ENCODE measurements around the gene SCLY. TPM values are rescaled to one million over a fixed set of nuclear protein-coding genes. Genes with fewer than 3 reads are reported as not detected.

Gene SCLY
- total RNA-seq, 4 donors from 2014 or later, result 8.5 to 16.0 (median 11.2) TPM

DNA sequence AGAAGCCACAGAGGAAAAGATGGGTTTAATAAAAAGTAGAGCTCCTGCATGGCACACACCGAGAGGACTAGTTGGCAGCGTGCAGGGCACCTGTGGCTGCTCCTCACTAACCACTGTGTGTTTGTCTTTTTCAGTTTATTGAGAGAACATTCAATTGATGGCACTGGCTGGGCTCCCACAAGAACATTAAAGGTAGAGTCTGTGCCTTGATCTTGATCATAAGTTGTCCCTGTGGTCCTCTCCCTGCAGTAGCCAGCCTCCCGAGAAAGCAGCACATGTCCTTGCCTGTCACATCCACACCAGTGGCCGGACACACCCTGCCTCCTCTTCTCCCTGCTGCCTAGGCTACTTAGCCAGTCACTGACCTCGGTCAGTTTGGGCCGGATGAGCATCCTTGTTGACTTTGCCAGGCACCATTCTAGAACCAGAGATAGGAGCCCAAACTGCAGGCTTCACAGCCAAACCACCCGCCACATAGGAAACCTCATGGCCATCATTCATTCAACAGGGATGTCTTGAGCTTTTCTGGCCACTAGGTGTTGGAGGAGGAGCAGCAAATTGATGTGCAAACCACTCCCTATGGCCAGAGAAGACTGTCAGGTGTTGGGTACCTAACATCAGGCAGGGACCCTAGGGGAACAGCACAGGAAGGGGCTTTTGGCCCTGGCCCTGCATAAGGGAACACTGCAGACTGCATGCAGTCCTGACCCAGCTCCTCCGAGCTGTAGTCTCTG lies 30.2 kb upstream of the SCLY start:
- TF ChIP-seq, protein P1, sequence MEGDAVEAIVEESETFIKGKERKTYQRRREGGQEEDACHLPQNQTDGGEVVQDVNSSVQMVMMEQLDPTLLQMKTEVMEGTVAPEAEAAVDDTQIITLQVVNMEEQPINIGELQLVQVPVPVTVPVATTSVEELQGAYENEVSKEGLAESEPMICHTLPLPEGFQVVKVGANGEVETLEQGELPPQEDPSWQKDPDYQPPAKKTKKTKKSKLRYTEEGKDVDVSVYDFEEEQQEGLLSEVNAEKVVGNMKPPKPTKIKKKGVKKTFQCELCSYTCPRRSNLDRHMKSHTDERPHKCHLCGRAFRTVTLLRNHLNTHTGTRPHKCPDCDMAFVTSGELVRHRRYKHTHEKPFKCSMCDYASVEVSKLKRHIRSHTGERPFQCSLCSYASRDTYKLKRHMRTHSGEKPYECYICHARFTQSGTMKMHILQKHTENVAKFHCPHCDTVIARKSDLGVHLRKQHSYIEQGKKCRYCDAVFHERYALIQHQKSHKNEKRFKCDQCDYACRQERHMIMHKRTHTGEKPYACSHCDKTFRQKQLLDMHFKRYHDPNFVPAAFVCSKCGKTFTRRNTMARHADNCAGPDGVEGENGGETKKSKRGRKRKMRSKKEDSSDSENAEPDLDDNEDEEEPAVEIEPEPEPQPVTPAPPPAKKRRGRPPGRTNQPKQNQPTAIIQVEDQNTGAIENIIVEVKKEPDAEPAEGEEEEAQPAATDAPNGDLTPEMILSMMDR (IDR thresholded peaks at IDR 0.05; ENCODE audit: low read depth), result no peak

GRCh38 chr2:238031751-238032150 lies 29.1 kb upstream of the SCLY start:
- TF ChIP-seq, protein P1 (IDR thresholded peaks at IDR 0.05; ENCODE audit: low read depth), result no peak

GRCh38 chr2:238032755-238033337 lies 28.0 kb upstream of the SCLY start:
- TF ChIP-seq, protein P1 (IDR thresholded peaks at IDR 0.05; ENCODE audit: low read depth), result no peak

GRCh38 chr2:238038203-238038602 lies 22.6 kb upstream of the SCLY start:
- TF ChIP-seq, protein P1 (IDR thresholded peaks at IDR 0.05; ENCODE audit: low read depth), result no peak

- TF ChIP-seq, protein P1 (IDR thresholded peaks at IDR 0.05; ENCODE audit: low read depth), result no peak
Measured at GRCh38 chr2:238039151-238039550, 21.6 kb upstream of the SCLY start.

- TF ChIP-seq, protein P1 (IDR thresholded peaks at IDR 0.05; ENCODE audit: low read depth), result no peak
Measured at GRCh38 chr2:238039985-238040384, 20.8 kb upstream of the SCLY start.

GRCh38 chr2:238040918-238041317 lies 19.9 kb upstream of the SCLY start:
- TF ChIP-seq, protein P1 (IDR thresholded peaks at IDR 0.05; ENCODE audit: low read depth), result no peak
